ENCODE results near the gene CFL2.

CFL2 gene

DNA sequence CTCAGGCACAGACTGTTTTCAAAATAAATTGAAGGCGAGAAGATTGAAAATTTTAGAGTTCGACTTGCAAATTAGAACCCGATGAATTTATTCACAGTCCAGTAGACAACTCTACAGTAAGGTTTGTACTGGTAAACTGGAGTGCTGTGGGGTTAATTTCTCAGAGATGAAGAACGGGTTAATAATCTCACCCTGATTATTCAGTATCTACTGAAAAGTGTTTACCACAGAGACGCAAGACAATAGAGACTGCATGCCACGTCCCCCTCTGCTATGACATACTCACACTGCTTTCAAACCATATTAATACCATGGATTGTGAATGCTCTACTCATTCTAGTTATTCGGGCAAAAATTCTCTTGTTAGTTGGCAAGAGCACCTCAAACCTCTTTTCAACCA lies 36.1 kb downstream of the CFL2 start:
- H3K36me3 ChIP-seq (replicated peaks) = no peaks in the 10 kb centered on the region
- no peak overlapping the region for H3K4me3 ChIP-seq
- H3K27me3 ChIP-seq (ENCODE audit: low read depth) = no peaks in the 10 kb centered on the region
- DNase-seq (ENCODE audit: low spot score in 2 of 2) = no peak
- H3K9me3 ChIP-seq = peaks cover 3% of the 10 kb centered on the region; the same call in 1 of the 2 replicates
- in situ Hi-C loops (cut with MboI; ENCODE audit: low sequenced_read_pairs) = loop anchor here (5.0 to 10.0 kb wide), 2 partner anchors 34 to 736 kb away; partner anchors contain the start of gene CFL2
- H3K4me1 ChIP-seq = peaks cover 23% of the 10 kb centered on the region

GRCh38 chr14:34676516-34677211 lies 37.7 kb downstream of the CFL2 start:
- in situ Hi-C loops (cut with MboI; ENCODE audit: low sequenced_read_pairs) = loop anchor here (5.0 to 10.0 kb wide), 2 partner anchors 36 to 738 kb away; partner anchors contain the start of gene CFL2
- Histone ChIP-seq H3K27me3 (ENCODE audit: low read depth) (no peaks in the 10 kb centered on the region), H3K36me3 (replicated peaks) (no peaks in the 10 kb centered on the region), H3K4me1 (peaks cover 25% of the 10 kb centered on the region), H3K9me3 (peaks cover 3% of the 10 kb centered on the region; the same call in 1 of the 2 replicates), H3K4me3 (no peak overlapping the region)
- no peak for DNase-seq (ENCODE audit: low spot score in 2 of 2)

DNA sequence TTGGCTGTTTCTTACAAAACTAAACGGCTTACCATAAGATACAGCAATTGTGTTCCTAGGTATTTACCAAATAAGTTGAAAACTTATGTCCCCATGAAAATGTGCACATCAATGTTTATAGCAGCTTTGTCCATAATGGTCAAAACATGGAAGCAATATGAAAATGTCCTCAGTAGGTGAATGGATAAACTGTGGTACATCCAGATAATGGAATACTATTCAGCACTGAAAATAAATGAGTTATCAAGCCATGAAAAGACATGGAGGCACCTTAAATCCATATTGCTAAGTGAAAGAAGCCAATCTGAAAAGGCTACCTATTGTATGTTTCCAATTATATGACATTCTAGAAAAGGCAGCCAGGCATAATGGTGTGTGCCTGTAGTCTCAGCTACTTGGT lies 40.7 kb downstream of the CFL2 start:
- Histone ChIP-seq H3K36me3 (replicated peaks) (no peaks in the 10 kb centered on the region), H3K9me3 (peaks cover 3% of the 10 kb centered on the region; the same call in 1 of the 2 replicates), H3K4me1 (peaks cover 20% of the 10 kb centered on the region), H3K27me3 (ENCODE audit: low read depth) (0 out of 2 replicates have a peak, but pooled peaks cover 5% of the 10 kb centered on the region), H3K4me3 (no peak overlapping the region)
- in situ Hi-C loops (cut with MboI; ENCODE audit: low sequenced_read_pairs) = loop anchor here (10.0 kb wide), 1 partner anchor 741 kb away; no protein-coding TSS in a partner anchor
- no peak for DNase-seq (ENCODE audit: low spot score in 2 of 2)

DNA sequence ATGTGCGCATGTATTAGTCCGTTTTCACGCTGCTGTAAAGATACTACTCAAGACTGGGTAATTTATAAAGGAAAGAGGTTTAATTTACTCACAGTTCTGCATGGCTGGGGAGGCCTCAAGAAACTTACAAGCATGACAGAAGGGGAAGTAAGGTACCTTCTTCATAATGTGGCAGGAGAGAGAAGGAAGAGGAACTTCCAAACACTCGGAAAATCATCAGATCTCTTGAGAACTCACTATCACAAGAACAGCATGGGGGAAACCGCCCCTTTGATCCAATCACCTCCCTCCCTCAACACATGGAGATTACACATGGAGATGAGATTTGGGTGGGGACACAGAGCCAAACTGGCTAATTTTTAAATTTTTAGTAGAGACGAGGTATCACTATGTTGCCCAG lies 42.7 kb downstream of the CFL2 start:
- in situ Hi-C loops (cut with MboI; ENCODE audit: low sequenced_read_pairs) = loop anchor here (10.0 kb wide), 1 partner anchor 743 kb away; no protein-coding TSS in a partner anchor
- H3K4me1 ChIP-seq = peaks cover 9% of the 10 kb centered on the region
- 0 out of 2 replicates have a peak, but pooled peaks cover 5% of the 10 kb centered on the region for H3K27me3 ChIP-seq (ENCODE audit: low read depth)
- H3K9me3 ChIP-seq = peaks cover 3% of the 10 kb centered on the region; the same call in 1 of the 2 replicates
- no peaks in the 10 kb centered on the region for H3K36me3 ChIP-seq (replicated peaks)
- no peak overlapping the region for H3K4me3 ChIP-seq
- no peak for DNase-seq (ENCODE audit: low spot score in 2 of 2)

DNA sequence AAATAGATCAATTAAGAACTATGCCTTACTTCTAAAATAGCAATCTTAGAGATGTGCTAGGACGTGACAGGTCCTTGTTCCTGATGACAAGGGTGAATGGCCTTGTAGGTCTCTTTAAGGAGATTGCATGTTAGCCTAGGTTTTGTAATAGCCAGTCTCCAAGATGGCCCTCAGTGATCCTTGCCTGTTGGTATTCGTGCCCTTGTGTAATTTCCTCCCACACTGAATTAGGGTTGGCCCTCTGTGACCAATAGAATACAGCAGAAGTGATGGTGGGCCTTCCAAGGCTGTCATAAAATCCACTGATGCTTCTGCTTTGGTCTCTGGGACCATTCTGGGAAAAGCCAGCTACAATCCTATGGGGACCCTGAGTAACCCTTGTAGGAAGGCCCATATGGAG lies 46.3 kb downstream of the CFL2 start:
- no peak for DNase-seq (ENCODE audit: low spot score in 2 of 2)
- Histone ChIP-seq H3K4me3 (no peak overlapping the region), H3K27me3 (ENCODE audit: low read depth) (0 out of 2 replicates have a peak, but pooled peaks cover 5% of the 10 kb centered on the region), H3K36me3 (replicated peaks) (no peaks in the 10 kb centered on the region), H3K4me1 (peaks cover 11% of the 10 kb centered on the region), H3K9me3 (no peaks in the 10 kb centered on the region)
- in situ Hi-C loops (cut with MboI; ENCODE audit: low sequenced_read_pairs) = no loop called here

DNA sequence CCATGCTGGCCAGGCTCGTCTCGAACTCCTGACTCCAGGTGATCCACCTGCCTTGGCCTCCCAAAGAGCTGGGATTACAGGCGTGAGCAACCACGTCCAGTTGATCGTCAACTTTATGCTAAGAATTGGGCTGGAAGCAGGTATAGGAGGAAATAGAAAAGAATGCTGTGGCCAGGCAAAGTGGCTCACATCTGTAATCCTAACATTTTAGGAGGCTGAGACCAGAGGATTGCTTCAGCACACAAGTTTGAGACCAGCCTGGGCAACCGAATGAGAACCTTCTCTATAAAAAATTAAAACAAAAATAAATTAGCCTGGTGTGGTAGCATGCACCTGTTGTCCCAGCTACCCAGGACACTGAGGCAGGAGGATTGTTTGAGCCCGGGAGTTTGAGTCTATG lies 47.4 kb downstream of the CFL2 start:
- H3K27me3 ChIP-seq (ENCODE audit: low read depth) = 0 out of 2 replicates have a peak, but pooled peaks cover 5% of the 10 kb centered on the region
- H3K4me1 ChIP-seq = peaks cover 9% of the 10 kb centered on the region
- DNase-seq (ENCODE audit: low spot score in 2 of 2) = no peak
- no peaks in the 10 kb centered on the region for H3K9me3 ChIP-seq
- no peak overlapping the region for H3K4me3 ChIP-seq
- in situ Hi-C loops (cut with MboI; ENCODE audit: low sequenced_read_pairs) = no loop called here
- no peaks in the 10 kb centered on the region for H3K36me3 ChIP-seq (replicated peaks)

GRCh38 chr14:34665785-34666435 lies 48.5 kb downstream of the CFL2 start:
- peak; percentile 50 to 65 for DNase-seq (ENCODE audit: low spot score in 2 of 2)

DNA sequence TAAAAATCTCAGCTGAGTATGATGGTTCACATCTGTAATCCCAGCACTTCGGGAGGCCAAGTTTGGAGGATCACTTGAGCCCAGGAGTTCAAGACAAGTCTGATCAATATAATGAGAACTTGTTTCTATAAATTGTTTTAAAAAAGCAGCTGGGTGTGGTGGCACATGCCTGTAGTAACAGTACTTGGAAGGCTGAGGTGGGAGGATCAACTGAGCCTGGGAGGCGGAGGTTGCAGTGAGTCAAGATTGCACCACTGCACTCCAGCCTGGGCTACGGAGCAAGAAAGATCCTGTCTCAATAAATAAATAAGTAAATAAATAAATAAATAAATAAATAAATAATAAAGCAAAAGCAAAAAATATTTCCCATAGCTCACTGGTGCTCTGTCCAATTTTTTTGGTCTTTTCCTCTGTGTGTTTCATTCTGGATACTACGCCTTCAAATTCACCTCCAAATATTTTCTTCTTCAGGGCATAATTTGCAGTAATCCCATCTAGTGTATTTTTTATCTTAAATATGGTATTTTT lies 51.8 kb downstream of the CFL2 start:
- H3K4me1 ChIP-seq = peaks cover 9% of the 10 kb centered on the region
- in situ Hi-C loops (cut with MboI; ENCODE audit: low sequenced_read_pairs) = no loop called here
- H3K4me3 ChIP-seq = no peak overlapping the region
- no peaks in the 10 kb centered on the region for H3K9me3 ChIP-seq
- H3K27me3 ChIP-seq (ENCODE audit: low read depth) = no peaks in the 10 kb centered on the region; the same call in 1 of the 2 replicates
- no peak for DNase-seq (ENCODE audit: low spot score in 2 of 2)
- H3K36me3 ChIP-seq (replicated peaks) = no peaks in the 10 kb centered on the region

More at GRCh38 chr14:34665785-34666435, 48.5 kb downstream of the CFL2 start:
- no peak overlapping the region for H3K4me3 ChIP-seq
- no peaks in the 10 kb centered on the region for H3K36me3 ChIP-seq (replicated peaks)
- H3K4me1 ChIP-seq = peaks cover 9% of the 10 kb centered on the region
- in situ Hi-C loops (cut with MboI; ENCODE audit: low sequenced_read_pairs) = no loop called here
- H3K27me3 ChIP-seq (ENCODE audit: low read depth) = peaks cover 5% of the 10 kb centered on the region; the same call in 1 of the 2 replicates
- no peaks in the 10 kb centered on the region for H3K9me3 ChIP-seq

- no peaks in the 10 kb centered on the region; the same call in 1 of the 2 replicates for H3K27me3 ChIP-seq (ENCODE audit: low read depth)
- no peaks in the 10 kb centered on the region for H3K36me3 ChIP-seq (replicated peaks)
- no peak for DNase-seq (ENCODE audit: low spot score in 2 of 2)
- no peaks in the 10 kb centered on the region for H3K9me3 ChIP-seq
- H3K4me3 ChIP-seq = no peak overlapping the region
- peaks cover 4% of the 10 kb centered on the region for H3K4me1 ChIP-seq
- in situ Hi-C loops (cut with MboI; ENCODE audit: low sequenced_read_pairs) = no loop called here
These were observed 53.6 kb downstream of the CFL2 start for GRCh38 chr14:34660796-34661195.

All from HAP-1 (cell line).